Retina (tissue), 1 donor: Measurements from ENCODE around the gene TOMM70.
A peak's percentile ranks its signal among the peaks of the same experiment; 100 is the strongest.

Experiments
- DNase-seq: peaks from one replicate; pipeline ENCODE4 v3.0.0-alpha.2; 2016

TOMM70 gene

GRCh38 chr3:100319951-100320350 is 80.9 kb downstream of the TOMM70 start:
- DNase-seq: no peak

GRCh38 chr3:100317912-100318311 is 83.0 kb downstream of the TOMM70 start:
- no peak for DNase-seq

GRCh38 chr3:100316641-100317069 is 84.2 kb downstream of the TOMM70 start:
- peak; percentile 50 for DNase-seq
